Sigmoid colon (tissue), 7 donors: ENCODE results near the gene SLC29A2. TPM values are rescaled to one million over a fixed set of nuclear protein-coding genes. Genes with fewer than 3 reads are reported as not detected.

Experiments
- DNase-seq: peaks from one replicate; pipeline ENCODE4 v3.0.0-alpha.2; 2019
- H3K27ac ChIP-seq, 4 donors: fragments of 200-600 bp; sonication (generic); one replicate each; pipeline ENCODE4 v1.5.1; 2016 to 2019; ENCODE audit warnings: mild to moderate bottlenecking in 1 of 4
- H3K27me3 ChIP-seq, 3 donors: fragments of 200-600 bp; sonication (generic); one replicate each; pipeline ENCODE4 v1.5.1; 2019; ENCODE audit warnings: mild to moderate bottlenecking in 1 of 3
- H3K36me3 ChIP-seq, 4 donors: fragments of 200-600 bp; sonication (generic); one replicate each; pipeline ENCODE4 v1.5.1; 2016 to 2019
- H3K4me1 ChIP-seq, 4 donors: fragments of 200-600 bp; sonication (generic); one replicate each; pipeline ENCODE4 v1.5.1; 2017 to 2019
- H3K4me3 ChIP-seq, 4 donors: fragments of 200-600 bp; sonication (generic); one replicate each; pipeline ENCODE4 v1.5.1; 2017 to 2019; ENCODE audit warnings: mild to moderate bottlenecking in 2 of 4, moderate library complexity in 1 of 4
- H3K9me3 ChIP-seq, 4 donors: fragments of 200-600 bp in 3 of 4; sonication (generic) in 3 of 4; one replicate each; pipeline versions ENCODE4 v1.5.1 to v1.6.1; 2013 to 2019
- EP300 ChIP-seq, 4 donors: sonication (generic); formaldehyde crosslinking; IDR thresholded peaks; one replicate each; pipeline ENCODE4 v1.6.1; 2017; ENCODE audit warnings: antibody characterized with exemption in 4 of 4
- POLR2A ChIP-seq, 2 donors: fragments of 450-650 bp; IDR thresholded peaks; one replicate each; pipeline ENCODE4 v1.6.1; 2016; ENCODE audit warnings: antibody characterized with exemption in 2 of 2, mild to moderate bottlenecking in 2 of 2, moderate library complexity in 2 of 2
- POLR2AphosphoS5 ChIP-seq, 4 donors: sonication (generic); formaldehyde crosslinking; IDR thresholded peaks; one replicate each; pipeline ENCODE4 v1.6.1; 2017; ENCODE audit warnings: antibody characterized with exemption in 4 of 4
- WGBS, 2 donors: extraction: QIAGEN DNeasy Blood & Tissue Kit; methylation state at CpG; one replicate each; pipeline ENCODE4 v1.1.7; 2013; 5-methylcytosine and 5-hydroxymethylcytosine counted together
- intact Hi-C: fragments of 100-400 bp; cut with DNase I; formaldehyde crosslinking; loops from one replicate; pipeline ENCODE4 v1.15.1; 2023
- polyA plus RNA-seq, 3 donors: library from polyadenylated mRNA; stranded (reverse); fragments of 200-250 nt; gene quantifications; one replicate each; pipeline ENCODE4 v1.2.3, GENCODE V29; 2013
- total RNA-seq, 4 donors: library from RNA; depleted of rRNA; stranded (reverse); fragments of >200 nt; gene quantifications; one replicate each; pipeline ENCODE4 v1.1.0, GENCODE V29; 2016
- TF ChIP-seq, protein P1 (sequence below), 4 experiments: fragments of 450-650 bp in 3 of 4; fragments of 200-600 bp in 1 of 4; IDR thresholded peaks; one replicate each; pipeline ENCODE4 v1.5.1; 2016 to 2019; ENCODE audit warnings: antibody characterized with exemption in 4 of 4, mild to moderate bottlenecking in 3 of 4, moderate library complexity in 2 of 4
- donor health status: healthy with polysubstance abuse.
- donor health status: Bipolar disorder and iron deficiency.
- donor health status: healthy.

The SLC29A2 gene
- total and polyA plus RNA-seq, 7 donors: 0.41 to 28.0 (median 0.99) TPM

DNA sequence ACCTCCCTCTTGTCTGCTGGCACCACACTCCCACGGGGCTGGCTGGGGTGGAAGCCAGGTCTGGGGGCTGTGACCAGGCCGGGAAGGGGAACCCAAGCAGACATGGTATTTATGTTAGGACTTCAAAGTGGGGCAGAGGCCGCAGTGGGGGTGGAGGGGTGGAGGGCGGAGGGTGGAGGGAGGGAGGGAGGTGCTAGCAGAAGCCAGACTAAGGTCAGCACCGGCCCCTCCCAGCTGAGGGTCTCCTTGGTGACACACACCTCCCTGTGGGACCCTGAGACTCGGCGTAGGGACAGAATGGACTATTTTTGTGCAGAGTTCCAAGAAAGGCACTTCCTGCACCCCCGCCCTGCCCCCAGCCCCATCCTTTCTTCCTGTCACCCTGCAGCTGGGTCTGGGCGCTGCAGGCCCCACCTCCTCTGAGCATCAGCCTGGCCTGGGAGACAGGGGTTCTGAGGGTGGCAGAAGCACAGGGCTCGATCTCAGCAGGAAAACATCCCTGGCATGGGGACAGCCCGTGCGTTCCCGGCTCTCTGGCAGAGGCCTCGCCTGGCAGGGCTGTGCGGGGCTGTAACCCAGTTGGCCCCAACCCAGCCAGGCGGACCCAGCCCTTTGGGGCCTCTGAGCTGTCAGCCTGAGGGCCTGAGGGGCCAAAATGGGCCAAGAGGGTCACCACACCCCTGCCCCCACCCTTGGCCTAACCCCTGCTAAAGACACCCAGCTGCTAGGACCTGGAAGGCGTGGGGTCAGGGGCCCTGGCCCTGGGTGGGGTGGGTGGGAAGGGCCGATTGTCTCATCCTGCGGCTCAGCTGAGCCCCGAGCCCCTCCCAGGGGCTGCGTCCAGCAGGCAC is 45.1 kb downstream of the SLC29A2 start:
- H3K4me1 ChIP-seq: peaks cover 0 to 34% (median 31%) of the 10 kb centered on the region in 4 donors
- H3K27me3 ChIP-seq: no peaks in the 10 kb centered on the region
- no peak overlapping the region for H3K4me3 ChIP-seq
- TF ChIP-seq POLR2A (IDR thresholded peaks at IDR 0.05): no peak
- peak in 1 of 4 donors; percentile 19 for TF ChIP-seq POLR2AphosphoS5 (IDR thresholded peaks at IDR 0.05)
- peak overlapping the region; percentile 63 to 81 (median 72) for H3K27ac ChIP-seq
- 41 to 55% methylated on average over 21 of the region's 21 CpGs for WGBS, 2 donors
- H3K9me3 ChIP-seq: no peaks in the 10 kb centered on the region
- intact Hi-C loops: loop anchor here (5.0 kb wide), 1 partner anchor 61 kb away; no protein-coding TSS in a partner anchor
- H3K36me3 ChIP-seq: no peaks in the 10 kb centered on the region
- DNase-seq: peak; percentile 82

DNA sequence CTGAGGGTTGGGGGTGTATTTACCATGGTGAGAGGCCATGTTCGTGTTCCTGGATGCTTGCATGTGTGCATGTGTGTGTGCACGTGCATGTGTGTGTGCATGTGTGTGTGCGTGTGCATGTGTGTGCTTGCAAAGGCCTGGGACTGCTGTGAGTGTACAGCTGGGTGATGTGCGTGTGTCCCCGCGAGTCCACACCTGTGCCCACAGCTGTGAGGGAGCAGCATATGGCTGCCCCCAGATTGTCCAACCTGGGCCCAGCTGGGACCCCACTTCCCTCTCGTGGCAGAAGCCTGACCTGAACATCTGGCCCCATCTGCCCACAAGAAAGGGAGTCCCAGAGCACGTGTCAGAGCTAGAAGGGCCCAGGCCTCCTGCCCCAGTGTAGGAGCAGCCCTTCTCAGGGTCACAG is 46.3 kb downstream of the SLC29A2 start:
- TF ChIP-seq POLR2AphosphoS5 (IDR thresholded peaks at IDR 0.05) (no peak), EP300 (IDR thresholded peaks at IDR 0.05) (no peak), POLR2A (IDR thresholded peaks at IDR 0.05) (no peak)
- TF ChIP-seq, protein P1, sequence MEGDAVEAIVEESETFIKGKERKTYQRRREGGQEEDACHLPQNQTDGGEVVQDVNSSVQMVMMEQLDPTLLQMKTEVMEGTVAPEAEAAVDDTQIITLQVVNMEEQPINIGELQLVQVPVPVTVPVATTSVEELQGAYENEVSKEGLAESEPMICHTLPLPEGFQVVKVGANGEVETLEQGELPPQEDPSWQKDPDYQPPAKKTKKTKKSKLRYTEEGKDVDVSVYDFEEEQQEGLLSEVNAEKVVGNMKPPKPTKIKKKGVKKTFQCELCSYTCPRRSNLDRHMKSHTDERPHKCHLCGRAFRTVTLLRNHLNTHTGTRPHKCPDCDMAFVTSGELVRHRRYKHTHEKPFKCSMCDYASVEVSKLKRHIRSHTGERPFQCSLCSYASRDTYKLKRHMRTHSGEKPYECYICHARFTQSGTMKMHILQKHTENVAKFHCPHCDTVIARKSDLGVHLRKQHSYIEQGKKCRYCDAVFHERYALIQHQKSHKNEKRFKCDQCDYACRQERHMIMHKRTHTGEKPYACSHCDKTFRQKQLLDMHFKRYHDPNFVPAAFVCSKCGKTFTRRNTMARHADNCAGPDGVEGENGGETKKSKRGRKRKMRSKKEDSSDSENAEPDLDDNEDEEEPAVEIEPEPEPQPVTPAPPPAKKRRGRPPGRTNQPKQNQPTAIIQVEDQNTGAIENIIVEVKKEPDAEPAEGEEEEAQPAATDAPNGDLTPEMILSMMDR (IDR thresholded peaks at IDR 0.05): no peak
- no peaks in the 10 kb centered on the region for H3K9me3 ChIP-seq
- H3K27me3 ChIP-seq: no peaks in the 10 kb centered on the region
- DNase-seq: no peak
- peaks cover 0 to 34% (median 31%) of the 10 kb centered on the region in 4 donors for H3K4me1 ChIP-seq
- 71 to 77% methylated on average over 8 of the region's 8 CpGs for WGBS, 2 donors
- no peaks in the 10 kb centered on the region for H3K36me3 ChIP-seq
- H3K4me3 ChIP-seq: no peak overlapping the region
- intact Hi-C loops: loop anchor here (5.0 kb wide), 1 partner anchor 62 kb away; no protein-coding TSS in a partner anchor
- peak overlapping the region in 1 of 4 donors; percentile 81 for H3K27ac ChIP-seq

DNA sequence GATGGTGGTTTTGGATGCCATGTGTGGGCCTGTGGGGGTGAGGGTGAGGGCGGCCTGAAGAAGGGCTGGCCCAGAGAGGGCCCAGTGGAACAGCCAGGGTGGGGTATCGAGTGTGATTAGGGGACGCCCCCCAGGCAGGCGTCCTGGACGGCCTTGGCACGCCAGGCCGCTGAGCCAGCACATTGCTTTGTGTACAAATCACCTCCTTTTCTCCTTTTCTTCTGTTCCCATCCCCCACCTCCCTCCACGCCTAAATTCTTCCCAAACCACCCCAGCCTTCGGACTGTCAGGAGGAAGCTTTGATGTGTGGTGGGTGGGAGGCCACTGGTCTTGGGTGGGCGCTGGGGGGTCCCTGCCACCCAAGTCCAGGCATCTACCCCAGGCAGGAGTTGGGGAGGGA is 46.9 kb downstream of the SLC29A2 start:
- H3K4me1 ChIP-seq: peaks cover 0 to 34% (median 31%) of the 10 kb centered on the region in 4 donors
- intact Hi-C loops: loop anchor here (5.0 kb wide), 1 partner anchor 63 kb away; no protein-coding TSS in a partner anchor
- H3K9me3 ChIP-seq: no peaks in the 10 kb centered on the region
- no peak overlapping the region for H3K27ac ChIP-seq
- H3K4me3 ChIP-seq: no peak overlapping the region
- 83 to 88% methylated on average over 10 of the region's 10 CpGs for WGBS, 2 donors
- no peak for DNase-seq
- TF ChIP-seq POLR2AphosphoS5 (IDR thresholded peaks at IDR 0.05) (no peak), POLR2A (IDR thresholded peaks at IDR 0.05) (no peak), EP300 (IDR thresholded peaks at IDR 0.05) (no peak)
- TF ChIP-seq, protein P1 (IDR thresholded peaks at IDR 0.05): no peak
- no peaks in the 10 kb centered on the region for H3K27me3 ChIP-seq
- no peaks in the 10 kb centered on the region for H3K36me3 ChIP-seq

DNA sequence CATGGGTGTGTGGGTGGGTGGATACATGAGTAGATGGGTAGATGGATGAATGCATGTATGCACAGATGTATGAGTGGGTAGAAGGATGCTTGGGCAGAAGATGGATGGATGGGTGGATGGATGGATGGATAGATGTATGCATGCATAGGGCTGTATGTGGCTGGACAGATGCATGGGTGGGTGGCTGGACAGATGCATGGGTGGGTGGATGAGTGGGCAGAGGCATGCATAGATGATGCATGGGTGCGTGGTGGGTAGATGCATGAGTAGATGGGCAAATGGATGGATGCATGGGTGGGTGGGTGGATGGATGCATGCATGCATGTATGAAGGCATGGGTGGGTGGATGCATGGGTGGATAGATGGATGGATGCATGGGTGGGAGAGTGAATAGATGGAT is 47.9 kb downstream of the SLC29A2 start:
- Histone ChIP-seq H3K27me3 (no peaks in the 10 kb centered on the region), H3K4me1 (peaks cover 0 to 31% (median 31%) of the 10 kb centered on the region in 4 donors), H3K36me3 (no peaks in the 10 kb centered on the region), H3K9me3 (no peaks in the 10 kb centered on the region), H3K4me3 (no peak overlapping the region), H3K27ac (no peak overlapping the region)
- DNase-seq: no peak
- TF ChIP-seq POLR2AphosphoS5 (IDR thresholded peaks at IDR 0.05): no peak
- TF ChIP-seq, protein P1 (IDR thresholded peaks at IDR 0.05): no peak
- 98 to 100% methylated on average over 1 of the region's 1 CpG for WGBS, 2 donors
- intact Hi-C loops: no loop called here

DNA sequence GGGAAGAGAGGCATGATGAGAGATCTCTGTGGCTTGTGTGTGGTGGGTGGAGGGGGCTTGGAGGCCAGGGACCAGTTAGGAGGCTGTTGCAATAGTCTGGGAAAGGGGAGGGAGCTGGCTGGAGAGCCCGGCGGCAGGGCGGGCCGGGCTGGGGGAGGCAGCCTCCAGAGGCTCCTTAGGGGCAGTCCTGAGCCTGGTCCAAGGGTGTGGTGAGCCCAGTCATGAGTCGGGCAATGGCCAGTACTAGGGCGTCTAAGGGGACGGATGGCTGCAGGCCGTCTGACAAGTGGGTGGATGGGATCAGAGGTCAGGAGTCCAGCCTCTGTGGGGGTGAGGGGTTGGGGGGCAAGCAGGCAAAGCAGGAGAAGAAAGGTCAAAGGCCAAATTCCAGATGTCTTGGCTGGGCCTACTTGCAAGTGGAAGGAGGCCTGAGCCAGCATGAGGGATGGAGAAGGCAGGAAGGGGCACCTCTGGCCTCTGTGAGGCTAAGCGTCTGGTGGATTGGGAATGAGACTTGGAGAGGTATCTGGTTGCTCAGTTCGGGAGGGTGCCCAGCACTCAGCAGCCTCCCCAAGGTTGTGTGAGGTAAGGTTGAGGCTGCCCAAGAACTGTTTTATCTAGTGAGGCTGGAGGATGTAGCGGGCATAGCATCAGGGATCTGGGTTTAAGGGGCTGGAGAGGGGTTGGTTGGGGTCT is 48.7 kb downstream of the SLC29A2 start:
- H3K27ac ChIP-seq: peak overlapping the region in 2 of 4 donors; percentile 42 to 49
- peak; percentile 81 for DNase-seq
- TF ChIP-seq EP300 (IDR thresholded peaks at IDR 0.05) (no peak), POLR2A (IDR thresholded peaks at IDR 0.05) (no peak), POLR2AphosphoS5 (IDR thresholded peaks at IDR 0.05) (no peak)
- TF ChIP-seq, protein P1 (IDR thresholded peaks at IDR 0.05): no peak
- WGBS, 2 donors: 88 to 89% methylated on average over 11 of the region's 11 CpGs
- H3K9me3 ChIP-seq: no peaks in the 10 kb centered on the region
- H3K36me3 ChIP-seq: no peaks in the 10 kb centered on the region
- intact Hi-C loops: no loop called here
- no peaks in the 10 kb centered on the region for H3K27me3 ChIP-seq
- peaks cover 0 to 31% (median 31%) of the 10 kb centered on the region in 4 donors for H3K4me1 ChIP-seq
- no peak overlapping the region for H3K4me3 ChIP-seq
